Measurements from ENCODE around the gene TMA7B. TPM values are rescaled to one million over a fixed set of nuclear protein-coding genes. Genes with fewer than 3 reads are reported as not detected.

The TMA7B gene
- total RNA-seq, 4 donors from 2014 or later: not detected

GRCh38 chr22:39999144-39999757, 39.1 kb downstream of the TMA7B start:
- no peaks in the 10 kb centered on the region for H3K36me3 ChIP-seq
- no peak overlapping the region for H3K4me3 ChIP-seq
- H3K27me3 ChIP-seq: peaks cover 65% of the 10 kb centered on the region
- H3K4me1 ChIP-seq: peaks cover 0 to 25% (median 3%) of the 10 kb centered on the region in 3 donors
- 81 to 88% methylated on average over 6 of the region's 16 CpGs for WGBS, 2 donors (ENCODE audit: low coverage in 1 of 2)
- no peak overlapping the region for H3K27ac ChIP-seq
- ATAC-seq: no peak
- no peaks in the 10 kb centered on the region for H3K9me3 ChIP-seq
- TF ChIP-seq POLR2A (IDR thresholded peaks at IDR 0.05): no peak
- TF ChIP-seq POLR2AphosphoS5 (IDR thresholded peaks at IDR 0.05): no peak
- TF ChIP-seq CTCF (IDR thresholded peaks at IDR 0.05): no peak
- TF ChIP-seq EP300 (IDR thresholded peaks at IDR 0.05): no peak

- Histone ChIP-seq H3K4me3 (no peak overlapping the region), H3K9me3 (no peaks in the 10 kb centered on the region), H3K4me1 (peaks cover 0 to 21% (median under 1%) of the 10 kb centered on the region in 3 donors), H3K27ac (no peak overlapping the region), H3K27me3 (peaks cover 56% of the 10 kb centered on the region), H3K36me3 (no peaks in the 10 kb centered on the region)
- no peak for ATAC-seq
- TF ChIP-seq POLR2AphosphoS5 (IDR thresholded peaks at IDR 0.05) (no peak), EP300 (IDR thresholded peaks at IDR 0.05) (no peak), CTCF (IDR thresholded peaks at IDR 0.05) (no peak), POLR2A (IDR thresholded peaks at IDR 0.05) (no peak)
- 93 to 100% methylated on average over 1 to 5 of the region's 5 CpGs for WGBS, 2 donors (ENCODE audit: low coverage in 1 of 2)
Observed at GRCh38 chr22:40000171-40000570, 40.0 kb downstream of the TMA7B start.

- WGBS, 2 donors (ENCODE audit: low coverage in 1 of 2): 96% methylated on average over 4 of the region's 4 CpGs; no CpG with 5 or more reads in 1 of the 2 donors
Observed at GRCh38 chr22:40001106-40001505, 40.9 kb downstream of the TMA7B start.

GRCh38 chr22:40001800-40002577, 41.8 kb downstream of the TMA7B start:
- no peak for ATAC-seq
- no peak for TF ChIP-seq CTCF (IDR thresholded peaks at IDR 0.05)
- no peak for TF ChIP-seq EP300 (IDR thresholded peaks at IDR 0.05)
- no peak for TF ChIP-seq POLR2A (IDR thresholded peaks at IDR 0.05)
- TF ChIP-seq POLR2AphosphoS5 (IDR thresholded peaks at IDR 0.05): no peak
- H3K27ac ChIP-seq: peak overlapping the region in 2 of 4 donors; percentile 7 to 10
- peaks cover 0 to 17% (median 0%) of the 10 kb centered on the region in 3 donors for H3K4me1 ChIP-seq
- no peak overlapping the region for H3K4me3 ChIP-seq
- no peaks in the 10 kb centered on the region for H3K36me3 ChIP-seq
- peaks cover 52% of the 10 kb centered on the region for H3K27me3 ChIP-seq
- no peaks in the 10 kb centered on the region for H3K9me3 ChIP-seq
- WGBS, 2 donors (ENCODE audit: low coverage in 1 of 2): 52 to 76% methylated on average over 2 to 3 of the region's 14 CpGs

More at GRCh38 chr22:40001106-40001505, 40.9 kb downstream of the TMA7B start:
- peaks cover 0 to 17% (median 0%) of the 10 kb centered on the region in 3 donors for H3K4me1 ChIP-seq
- no peak overlapping the region for H3K27ac ChIP-seq
- H3K27me3 ChIP-seq: peaks cover 52% of the 10 kb centered on the region
- TF ChIP-seq EP300 (IDR thresholded peaks at IDR 0.05) (no peak), CTCF (IDR thresholded peaks at IDR 0.05) (no peak), POLR2AphosphoS5 (IDR thresholded peaks at IDR 0.05) (no peak), POLR2A (IDR thresholded peaks at IDR 0.05) (no peak)
- H3K36me3 ChIP-seq: no peaks in the 10 kb centered on the region
- no peaks in the 10 kb centered on the region for H3K9me3 ChIP-seq
- H3K4me3 ChIP-seq: no peak overlapping the region
- no peak for ATAC-seq

Measured in gastroesophageal sphincter (tissue), 4 donors.